ENCODE data around the gene AP1S1.

AP1S1 gene

DNA sequence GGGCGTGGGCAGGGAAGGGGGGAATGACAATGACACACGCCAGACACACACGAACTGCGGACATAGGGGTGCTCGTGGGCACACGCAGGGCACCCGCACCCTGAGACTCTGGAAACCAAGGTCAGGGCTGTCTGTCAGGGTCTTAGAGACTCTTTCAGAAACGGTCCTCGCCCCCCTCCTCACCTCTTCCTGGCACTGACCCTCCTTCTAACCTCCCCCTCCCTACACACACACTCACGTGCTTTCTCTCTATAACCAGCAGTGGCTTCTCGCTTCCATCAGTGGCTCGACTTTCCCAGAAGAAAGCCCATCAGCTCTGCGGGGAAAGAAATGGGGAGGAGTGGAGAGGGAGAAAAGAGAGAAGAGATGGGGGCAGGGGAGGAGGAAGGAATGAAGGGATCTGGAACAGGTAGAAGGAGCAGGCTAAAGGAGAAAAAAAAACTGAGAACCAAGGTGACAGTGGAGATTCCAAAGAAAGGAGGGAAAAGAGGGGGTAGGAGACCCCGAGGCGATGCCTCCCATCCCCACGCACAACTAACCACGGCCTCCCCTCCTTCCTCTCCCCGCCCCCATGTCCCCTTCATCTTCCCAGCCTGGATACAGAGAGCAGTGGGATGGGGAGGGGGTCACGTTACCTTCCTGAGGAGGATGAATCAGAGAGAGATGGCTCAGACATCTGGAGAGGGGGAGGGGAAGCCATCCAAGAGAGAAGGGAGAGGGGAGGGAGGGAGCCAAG is 12.8 kb downstream of the AP1S1 start:
- no peak overlapping the region for H3K4me3 ChIP-seq (ENCODE audit: low read depth, low read length)
- no peak for DNase-seq (ENCODE audit: low read depth)
- no peak for TF ChIP-seq MYC (IDR thresholded peaks at IDR 0.05; ENCODE audit: low read depth, low read length)
- no peak for TF ChIP-seq MAX (IDR thresholded peaks at IDR 0.05; ENCODE audit: low read depth, low read length)
- TF ChIP-seq, protein P1, sequence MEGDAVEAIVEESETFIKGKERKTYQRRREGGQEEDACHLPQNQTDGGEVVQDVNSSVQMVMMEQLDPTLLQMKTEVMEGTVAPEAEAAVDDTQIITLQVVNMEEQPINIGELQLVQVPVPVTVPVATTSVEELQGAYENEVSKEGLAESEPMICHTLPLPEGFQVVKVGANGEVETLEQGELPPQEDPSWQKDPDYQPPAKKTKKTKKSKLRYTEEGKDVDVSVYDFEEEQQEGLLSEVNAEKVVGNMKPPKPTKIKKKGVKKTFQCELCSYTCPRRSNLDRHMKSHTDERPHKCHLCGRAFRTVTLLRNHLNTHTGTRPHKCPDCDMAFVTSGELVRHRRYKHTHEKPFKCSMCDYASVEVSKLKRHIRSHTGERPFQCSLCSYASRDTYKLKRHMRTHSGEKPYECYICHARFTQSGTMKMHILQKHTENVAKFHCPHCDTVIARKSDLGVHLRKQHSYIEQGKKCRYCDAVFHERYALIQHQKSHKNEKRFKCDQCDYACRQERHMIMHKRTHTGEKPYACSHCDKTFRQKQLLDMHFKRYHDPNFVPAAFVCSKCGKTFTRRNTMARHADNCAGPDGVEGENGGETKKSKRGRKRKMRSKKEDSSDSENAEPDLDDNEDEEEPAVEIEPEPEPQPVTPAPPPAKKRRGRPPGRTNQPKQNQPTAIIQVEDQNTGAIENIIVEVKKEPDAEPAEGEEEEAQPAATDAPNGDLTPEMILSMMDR (IDR thresholded peaks at IDR 0.05; ENCODE audit: low read depth, low read length) = no peak
- TF ChIP-seq POLR2A (IDR thresholded peaks at IDR 0.05; ENCODE audit: extremely low read depth, insufficient read length) = no peak

DNA sequence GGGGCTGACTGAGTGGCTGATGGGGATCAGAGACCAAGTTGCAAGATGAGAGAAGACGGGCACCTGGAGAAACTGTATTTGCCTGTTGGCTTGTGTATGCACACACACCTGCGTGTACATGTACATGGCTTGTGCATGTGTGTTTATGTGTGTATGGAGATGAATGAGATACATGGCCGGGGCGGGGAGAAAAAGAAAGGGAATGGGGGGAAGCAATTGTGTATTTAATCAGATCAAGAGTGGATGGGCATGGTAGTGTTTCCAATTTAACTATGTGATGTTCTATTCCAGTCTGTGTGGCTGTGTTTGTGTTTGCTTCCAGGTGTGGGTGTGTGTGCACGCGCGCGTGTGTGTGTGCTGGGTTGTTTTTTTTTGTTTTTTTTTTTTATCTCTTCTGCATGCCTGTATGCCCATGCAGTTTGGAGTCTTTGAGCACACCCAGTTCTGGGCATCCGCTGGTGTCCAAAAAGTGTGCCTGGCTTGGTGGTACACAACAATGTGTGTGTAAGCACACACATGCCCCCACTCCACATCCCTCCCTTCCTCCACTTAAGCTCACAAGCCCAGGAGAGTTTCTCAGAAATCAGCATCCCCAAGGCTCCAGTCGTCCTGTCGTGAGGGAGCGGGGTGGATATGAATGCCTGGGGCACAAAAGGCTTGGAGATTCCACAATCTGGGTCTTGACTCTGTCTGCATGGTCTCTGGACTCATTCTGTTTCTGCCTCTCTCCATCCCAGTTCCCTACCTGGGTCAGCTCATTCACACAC is 13.6 kb downstream of the AP1S1 start:
- no peak for TF ChIP-seq POLR2A (IDR thresholded peaks at IDR 0.05; ENCODE audit: extremely low read depth, insufficient read length)
- no peak for TF ChIP-seq MAX (IDR thresholded peaks at IDR 0.05; ENCODE audit: low read depth, low read length)
- no peak for TF ChIP-seq MYC (IDR thresholded peaks at IDR 0.05; ENCODE audit: low read depth, low read length)
- TF ChIP-seq, protein P1 (IDR thresholded peaks at IDR 0.05; ENCODE audit: low read depth, low read length) = no peak
- H3K4me3 ChIP-seq (ENCODE audit: low read depth, low read length) = no peak overlapping the region

GRCh38 chr7:101168412-101169049 is 14.3 kb downstream of the AP1S1 start:
- no peak for DNase-seq (ENCODE audit: low read depth)
- TF ChIP-seq, protein P1 (IDR thresholded peaks at IDR 0.05; ENCODE audit: low read depth, low read length) = no peak
- TF ChIP-seq MAX (IDR thresholded peaks at IDR 0.05; ENCODE audit: low read depth, low read length) (no peak), POLR2A (IDR thresholded peaks at IDR 0.05; ENCODE audit: extremely low read depth, insufficient read length) (no peak), MYC (IDR thresholded peaks at IDR 0.05; ENCODE audit: low read depth, low read length) (no peak)
- H3K4me3 ChIP-seq (ENCODE audit: low read depth, low read length) = no peak overlapping the region

More for the DNA sequence above, 13.6 kb downstream of the AP1S1 start:
- DNase-seq (ENCODE audit: low read depth) = no peak

DNA sequence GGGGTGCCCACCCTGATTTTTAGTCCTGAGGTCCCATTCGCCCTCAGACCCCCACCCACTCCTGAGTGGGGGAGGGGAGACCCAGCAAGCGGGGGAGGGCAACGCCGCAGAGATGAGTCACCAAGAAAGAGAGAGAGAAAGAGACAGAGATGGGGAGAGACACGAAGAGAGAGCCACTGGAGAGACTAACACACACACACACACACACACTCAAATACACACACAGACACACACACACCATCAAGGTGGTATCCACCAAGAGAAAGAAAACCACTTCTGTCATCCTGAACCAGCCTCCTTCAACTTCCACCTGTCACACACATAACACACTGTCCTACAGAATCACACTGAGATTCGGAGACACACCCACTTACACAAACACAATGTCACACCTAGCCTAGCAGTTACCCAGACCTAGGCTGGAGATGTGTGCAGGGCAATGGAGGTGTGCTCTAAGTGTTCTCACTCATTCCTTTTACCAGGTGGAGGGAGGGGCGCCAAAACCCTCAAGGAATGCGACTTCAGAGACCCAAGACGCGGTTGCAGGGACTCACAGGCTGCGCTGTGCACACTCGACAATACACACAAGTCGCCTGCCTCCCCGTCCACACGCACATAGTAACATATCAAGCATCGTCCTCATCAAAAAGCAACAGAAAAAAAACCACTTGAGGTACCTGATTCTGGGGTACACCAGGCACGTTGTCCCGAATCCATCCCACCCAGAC is 15.0 kb downstream of the AP1S1 start:
- DNase-seq (ENCODE audit: low read depth) = no peak
- TF ChIP-seq MYC (IDR thresholded peaks at IDR 0.05; ENCODE audit: low read depth, low read length) (no peak), MAX (IDR thresholded peaks at IDR 0.05; ENCODE audit: low read depth, low read length) (no peak), POLR2A (IDR thresholded peaks at IDR 0.05; ENCODE audit: extremely low read depth, insufficient read length) (no peak)
- TF ChIP-seq, protein P1 (IDR thresholded peaks at IDR 0.05; ENCODE audit: low read depth, low read length) = no peak
- no peak overlapping the region for H3K4me3 ChIP-seq (ENCODE audit: low read depth, low read length)

DNA sequence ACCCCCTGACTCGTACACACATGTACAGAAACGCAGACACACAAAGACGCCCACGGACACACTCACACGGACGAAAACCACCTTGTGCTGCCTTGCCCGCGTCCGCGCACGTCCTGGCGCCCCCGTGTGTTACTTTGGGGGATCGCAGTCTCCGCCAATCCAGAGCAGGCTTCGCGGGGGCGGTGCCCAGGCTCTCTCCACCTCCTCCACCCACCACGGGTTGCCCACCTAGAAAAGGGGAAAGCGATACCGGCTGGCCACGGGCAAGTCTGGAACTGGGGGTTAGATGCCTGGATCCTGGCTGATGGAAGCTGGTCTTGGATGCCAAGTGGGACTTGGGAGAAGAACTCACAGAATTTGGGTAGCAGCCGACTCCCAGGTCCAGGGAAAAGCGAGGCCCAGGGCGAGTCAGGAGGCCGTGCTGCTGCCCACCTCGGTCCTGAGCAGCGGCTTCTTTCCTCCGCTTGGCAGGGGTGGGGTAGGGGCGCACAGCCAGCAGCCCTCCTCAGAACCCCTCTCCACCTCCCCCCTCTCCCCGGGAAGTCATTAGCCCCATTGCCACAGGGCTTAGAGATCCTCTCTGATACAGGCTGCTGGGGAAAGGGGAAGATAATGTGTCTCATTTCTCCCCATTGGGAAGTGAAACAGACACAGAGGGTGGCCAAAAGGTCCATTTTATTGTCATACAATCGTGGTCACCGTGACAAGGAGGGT is 15.7 kb downstream of the AP1S1 start:
- TF ChIP-seq, protein P1 (IDR thresholded peaks at IDR 0.05; ENCODE audit: low read depth, low read length) = peak; percentile 97
- TF ChIP-seq MYC (IDR thresholded peaks at IDR 0.05; ENCODE audit: low read depth, low read length) (peak; percentile 51), POLR2A (IDR thresholded peaks at IDR 0.05; ENCODE audit: extremely low read depth, insufficient read length) (no peak), MAX (IDR thresholded peaks at IDR 0.05; ENCODE audit: low read depth, low read length) (peak; percentile 71; the same call in 1 of the 2 replicates)
- no peak overlapping the region for H3K4me3 ChIP-seq (ENCODE audit: low read depth, low read length)
- DNase-seq (ENCODE audit: low read depth) = peak; percentile 76

Data from NB4 (cell line).